H9 (cell line): ENCODE results near the gene SLC17A6. TPM values are rescaled to one million over a fixed set of nuclear protein-coding genes. Genes with fewer than 3 reads are reported as not detected.

ENCODE experiments used
- DNase-seq: peaks from one replicate; pipeline ENCODE4 v3.0.0-alpha.2; 2017
- H2AFZ ChIP-seq: one replicate; pipeline ENCODE4 v1.6.1; 2013; ENCODE audit warnings: mild to moderate bottlenecking, low read length, control low read depth, moderate library complexity
- H2AK5ac ChIP-seq: 2 replicates; pipeline ENCODE4 v1.6.1; 2013; ENCODE audit warnings: low read length, control low read depth, mixed read lengths; ENCODE audit not compliant: insufficient read length
- H2BK120ac ChIP-seq: one replicate; pipeline ENCODE4 v1.6.1; 2013; ENCODE audit warnings: low read depth, mild to moderate bottlenecking, low read length, control low read depth, inconsistent platforms; ENCODE audit not compliant: poor library complexity, severe bottlenecking
- H2BK12ac ChIP-seq: 2 replicates; pipeline ENCODE4 v1.6.1; 2013; ENCODE audit warnings: low read length, control low read depth, mixed read lengths, low read depth; ENCODE audit not compliant: insufficient read length
- H2BK15ac ChIP-seq: 2 replicates; pipeline ENCODE4 v1.6.1; 2013; ENCODE audit warnings: low read depth, low read length, control low read depth
- H2BK20ac ChIP-seq: one replicate; pipeline ENCODE4 v1.6.1; 2013; ENCODE audit warnings: low read depth, mild to moderate bottlenecking, low read length, control low read depth, inconsistent platforms; ENCODE audit not compliant: poor library complexity, severe bottlenecking
- H2BK5ac ChIP-seq: 2 replicates; pipeline ENCODE4 v1.6.1; 2013; ENCODE audit warnings: low read length, control low read depth, mixed read lengths; ENCODE audit not compliant: insufficient read length
- H3K14ac ChIP-seq: 2 replicates; pipeline ENCODE4 v1.6.1; 2013; ENCODE audit warnings: low read length, control low read depth; ENCODE audit not compliant: insufficient read depth
- H3K18ac ChIP-seq: 2 replicates; pipeline ENCODE4 v1.6.1; 2013; ENCODE audit warnings: low read depth, mild to moderate bottlenecking, mixed read lengths, low read length, control low read depth; ENCODE audit not compliant: insufficient read length
- H3K23ac ChIP-seq: 2 replicates; pipeline ENCODE4 v1.6.1; 2013; ENCODE audit warnings: low read length, control low read depth, mixed read lengths, low read depth; ENCODE audit not compliant: insufficient read length
- H3K23me2 ChIP-seq: 2 replicates; pipeline ENCODE4 v1.6.1; 2013; ENCODE audit warnings: low read depth, mild to moderate bottlenecking, mixed read lengths, low read length, control low read depth; ENCODE audit not compliant: insufficient read length, poor library complexity, severe bottlenecking
- H3K27ac ChIP-seq: 2 replicates; pipeline ENCODE4 v1.5.1; 2013; ENCODE audit warnings: low read length, control low read depth, mixed read lengths, low read depth; ENCODE audit not compliant: insufficient read length
- H3K27me3 ChIP-seq: 2 replicates; pipeline ENCODE4 v1.6.1; 2013; ENCODE audit warnings: low read length, control low read depth, inconsistent platforms; ENCODE audit not compliant: insufficient read depth
- H3K4ac ChIP-seq: 2 replicates; pipeline ENCODE4 v1.6.1; 2013; ENCODE audit warnings: low read depth, mild to moderate bottlenecking, control low read depth, inconsistent platforms, low read length, moderate library complexity
- H3K4me1 ChIP-seq: 2 replicates; pipeline ENCODE4 v1.6.1; 2013; ENCODE audit warnings: low read length, control low read depth, inconsistent platforms; ENCODE audit not compliant: insufficient read depth
- H3K4me2 ChIP-seq: 2 replicates; pipeline ENCODE4 v1.6.1; 2013; ENCODE audit warnings: low read length, control low read depth, mixed read lengths; ENCODE audit not compliant: insufficient read length, insufficient read depth
- H3K56ac ChIP-seq: 2 replicates; pipeline ENCODE4 v1.6.1; 2013; ENCODE audit warnings: low read depth, mild to moderate bottlenecking, mixed read lengths, low read length, control low read depth; ENCODE audit not compliant: insufficient read length
- H3K79me1 ChIP-seq: 2 replicates; pipeline ENCODE4 v1.6.1; 2013; ENCODE audit warnings: low read depth, mild to moderate bottlenecking, moderate library complexity, low read length, control low read depth, inconsistent platforms; ENCODE audit not compliant: insufficient read depth, poor library complexity, severe bottlenecking
- H3K79me2 ChIP-seq: 2 replicates; pipeline ENCODE4 v1.6.1; 2013; ENCODE audit warnings: low read length, control low read depth, inconsistent platforms; ENCODE audit not compliant: insufficient read depth
- H3K9ac ChIP-seq: 2 replicates; pipeline ENCODE4 v1.6.1; 2013; ENCODE audit warnings: low read length, control low read depth, mixed read lengths; ENCODE audit not compliant: insufficient read length; ENCODE audit errors: extremely low read depth
- H3K9me3 ChIP-seq: one replicate; pipeline ENCODE4 v1.6.1; 2013; ENCODE audit warnings: low read depth, low read length, inconsistent platforms; ENCODE audit not compliant: control insufficient read depth
- H3T11ph ChIP-seq: one replicate; pipeline ENCODE4 v1.6.1; 2013; ENCODE audit warnings: mild to moderate bottlenecking, low read length, control low read depth, inconsistent platforms
- H4K20me1 ChIP-seq: one replicate; pipeline ENCODE4 v1.6.1; 2013; ENCODE audit not compliant: control insufficient read depth, insufficient read length, insufficient read depth
- H4K5ac ChIP-seq: 2 replicates; pipeline ENCODE4 v1.6.1; 2013; ENCODE audit warnings: low read depth, mild to moderate bottlenecking, mixed read lengths, low read length, control low read depth; ENCODE audit not compliant: insufficient read length
- H4K8ac ChIP-seq: replicated peaks from 2 replicates; pipeline ENCODE4 v1.6.1; 2013; ENCODE audit warnings: low read length, control low read depth, mixed read lengths, low read depth; ENCODE audit not compliant: insufficient read length
- H4K91ac ChIP-seq: 2 replicates; pipeline ENCODE4 v1.6.1; 2013; ENCODE audit warnings: low read depth, mild to moderate bottlenecking, moderate library complexity, mixed read lengths, low read length, control low read depth; ENCODE audit not compliant: insufficient read length
- H3K27ac Mint-ChIP-seq, 3 experiments: 2 replicates in 2 of 3; 3 replicates in 1 of 3; pipeline ENCODE4 v1.8.0; 2020 to 2021; ENCODE audit warnings: mixed read lengths in 3 of 3, mild to moderate bottlenecking in 1 of 3, moderate library complexity in 1 of 3
- H3K27me3 Mint-ChIP-seq: 2 replicates; pipeline ENCODE4 v1.8.0; 2021; ENCODE audit warnings: low read depth, mild to moderate bottlenecking, moderate library complexity, mixed read lengths
- H3K36me3 Mint-ChIP-seq, 3 experiments: 2 replicates in 2 of 3; 3 replicates in 1 of 3; pipeline ENCODE4 v1.8.0; 2020 to 2021; ENCODE audit warnings: low read depth in 3 of 3, mixed read lengths in 3 of 3; ENCODE audit not compliant: insufficient read depth in 1 of 3
- H3K4me1 Mint-ChIP-seq, 2 experiments: 2 replicates each; pipeline ENCODE4 v1.8.0; 2020; ENCODE audit warnings: mixed read lengths in 2 of 2
- H3K4me3 Mint-ChIP-seq, 2 experiments: 2 replicates in 1 of 2; 3 replicates in 1 of 2; pipeline ENCODE4 v1.8.0; 2020 to 2021; ENCODE audit warnings: mild to moderate bottlenecking in 2 of 2, mixed read lengths in 2 of 2, moderate library complexity in 1 of 2
- H3K9me3 Mint-ChIP-seq, 2 experiments: 2 replicates in 1 of 2; 3 replicates in 1 of 2; pipeline ENCODE4 v1.8.0; 2020; ENCODE audit warnings: mild to moderate bottlenecking in 2 of 2, mixed read lengths in 2 of 2, moderate library complexity in 1 of 2
- WGBS: extraction: QIAGEN DNeasy Blood & Tissue Kit; methylation state at CpG from one replicate; pipeline ENCODE4 v1.1.7; 2013; ENCODE audit warnings: missing lambda C conversion rate, low lambda C conversion rate, mixed read lengths; ENCODE audit not compliant: insufficient read length; ENCODE audit errors: extremely low coverage; 5-methylcytosine and 5-hydroxymethylcytosine counted together
- total RNA-seq: library from RNA; stranded (reverse); gene quantifications from 2 replicates; pipeline ENCODE4 v1.2.1, GENCODE V29; 2021
- TF ChIP-seq, protein P1 (sequence below): fragments of 200-600 bp; sonication (generic); conservative IDR thresholded peaks from 3 replicates; pipeline ENCODE4 v1.8.0; 2021; ENCODE audit warnings: antibody characterized with exemption, mild to moderate bottlenecking

SLC17A6 gene
- total RNA-seq, 1 experiment from 2014 or later = not detected

DNA sequence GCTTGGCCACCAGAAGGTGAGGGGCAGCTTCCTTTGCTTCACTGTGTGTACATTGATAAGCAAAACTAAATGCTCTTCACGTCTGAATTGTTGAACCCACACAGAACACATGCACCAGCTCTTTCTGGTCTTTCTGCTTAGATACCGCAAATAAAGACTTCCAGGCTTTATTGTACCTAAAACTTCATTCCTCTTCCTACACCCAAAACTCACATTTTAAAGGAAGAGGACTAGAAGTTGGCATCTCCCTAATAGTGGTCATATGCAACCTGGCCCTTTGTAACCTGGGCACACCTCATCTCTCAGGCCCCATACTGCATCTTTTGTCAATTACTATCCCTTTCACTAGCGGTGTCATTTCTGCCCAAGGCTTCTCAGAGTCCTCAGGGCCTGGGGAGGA, 5.9 kb downstream of the SLC17A6 start:
- peaks cover 47 to 62% of the 10 kb centered on the region in 2 experiments for H3K4me1 Mint-ChIP-seq
- Histone ChIP-seq H3K4ac (no peak overlapping the region), H3K18ac (no peak overlapping the region), H3K27ac (no peak overlapping the region), H3K9me3 (no peaks in the 10 kb centered on the region), H3T11ph (no peak overlapping the region), H4K8ac (no peak overlapping the region), H2BK5ac (no peak overlapping the region), H2BK15ac (no peak overlapping the region), H4K5ac (no peak overlapping the region), H2AFZ (no peak overlapping the region), H3K14ac (no peak overlapping the region), H3K23ac (no peak overlapping the region), H3K56ac (no peak overlapping the region), H3K79me1 (no peaks in the 10 kb centered on the region), H3K27me3 (peaks cover 17% of the 10 kb centered on the region; the same call in 1 of the 2 replicates), H3K4me1 (no peaks in the 10 kb centered on the region; the same call in 1 of the 2 replicates), H3K79me2 (no peaks in the 10 kb centered on the region), H2BK12ac (no peak overlapping the region), H3K9ac (no peak overlapping the region), H3K4me2 (peak overlapping the region; percentile 74), H4K20me1 (no peaks in the 10 kb centered on the region), H2AK5ac (no peak overlapping the region), H2BK120ac (no peak overlapping the region), H2BK20ac (no peak overlapping the region), H3K23me2 (peaks cover 18% of the 10 kb centered on the region), H4K91ac (no peak overlapping the region)
- H3K27me3 Mint-ChIP-seq = peaks cover 69% of the 10 kb centered on the region
- no peaks in the 10 kb centered on the region; a peak in 1 of 5 replicates for H3K9me3 Mint-ChIP-seq
- no peak overlapping the region for H3K27ac Mint-ChIP-seq
- peak overlapping the region; percentile 65 to 83 for H3K4me3 Mint-ChIP-seq
- no peak for DNase-seq
- no peaks in the 10 kb centered on the region; a peak in 3 of 7 replicates for H3K36me3 Mint-ChIP-seq
- TF ChIP-seq, protein P1, sequence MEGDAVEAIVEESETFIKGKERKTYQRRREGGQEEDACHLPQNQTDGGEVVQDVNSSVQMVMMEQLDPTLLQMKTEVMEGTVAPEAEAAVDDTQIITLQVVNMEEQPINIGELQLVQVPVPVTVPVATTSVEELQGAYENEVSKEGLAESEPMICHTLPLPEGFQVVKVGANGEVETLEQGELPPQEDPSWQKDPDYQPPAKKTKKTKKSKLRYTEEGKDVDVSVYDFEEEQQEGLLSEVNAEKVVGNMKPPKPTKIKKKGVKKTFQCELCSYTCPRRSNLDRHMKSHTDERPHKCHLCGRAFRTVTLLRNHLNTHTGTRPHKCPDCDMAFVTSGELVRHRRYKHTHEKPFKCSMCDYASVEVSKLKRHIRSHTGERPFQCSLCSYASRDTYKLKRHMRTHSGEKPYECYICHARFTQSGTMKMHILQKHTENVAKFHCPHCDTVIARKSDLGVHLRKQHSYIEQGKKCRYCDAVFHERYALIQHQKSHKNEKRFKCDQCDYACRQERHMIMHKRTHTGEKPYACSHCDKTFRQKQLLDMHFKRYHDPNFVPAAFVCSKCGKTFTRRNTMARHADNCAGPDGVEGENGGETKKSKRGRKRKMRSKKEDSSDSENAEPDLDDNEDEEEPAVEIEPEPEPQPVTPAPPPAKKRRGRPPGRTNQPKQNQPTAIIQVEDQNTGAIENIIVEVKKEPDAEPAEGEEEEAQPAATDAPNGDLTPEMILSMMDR = no peak
- WGBS = no CpG with 5 or more reads among the region's 3 CpGs
